DND-41 (cell line): ENCODE data around the gene LIAS.

Experiments
- CTCF ChIP-seq: IDR thresholded peaks from 2 replicates; pipeline ENCODE4 v1.5.1; 2012; ENCODE audit warnings: borderline replicate concordance, low read length, moderate library complexity, mild to moderate bottlenecking; ENCODE audit not compliant: poor library complexity, severe bottlenecking; ENCODE audit errors: extremely low read depth
- EZH2 ChIP-seq: IDR thresholded peaks from 3 replicates; pipeline ENCODE4 v1.6.1; 2012; ENCODE audit warnings: borderline replicate concordance, low read depth, mild to moderate bottlenecking, moderate library complexity, low read length, inconsistent platforms; ENCODE audit not compliant: severe bottlenecking

GRCh38 chr4:39528061-39528465, 69.2 kb downstream of the LIAS start:
- no peak for TF ChIP-seq CTCF
- no peak for TF ChIP-seq EZH2
